Ovary (tissue), 3 donors: Measurements from ENCODE around the gene KIAA1671.

ENCODE experiments used
- EP300 ChIP-seq: sonication (generic); formaldehyde crosslinking; IDR thresholded peaks from one replicate; pipeline ENCODE4 v1.6.1; 2017; ENCODE audit warnings: antibody characterized with exemption
- POLR2A ChIP-seq: fragments of 450-650 bp; IDR thresholded peaks from one replicate; pipeline ENCODE4 v1.6.1; 2017; ENCODE audit warnings: antibody characterized with exemption, mild to moderate bottlenecking, moderate library complexity
- TF ChIP-seq, protein P1 (sequence below), 3 donors: fragments of 450-650 bp in 2 of 3; fragments of 200-600 bp in 1 of 3; IDR thresholded peaks; one replicate each; pipeline versions ENCODE4 v1.5.1 to v1.8.0; 2016 to 2022; ENCODE audit warnings: antibody characterized with exemption in 3 of 3, mild to moderate bottlenecking in 1 of 3
- donor health status: DM: no; HTN: no; CAD: no.

DNA sequence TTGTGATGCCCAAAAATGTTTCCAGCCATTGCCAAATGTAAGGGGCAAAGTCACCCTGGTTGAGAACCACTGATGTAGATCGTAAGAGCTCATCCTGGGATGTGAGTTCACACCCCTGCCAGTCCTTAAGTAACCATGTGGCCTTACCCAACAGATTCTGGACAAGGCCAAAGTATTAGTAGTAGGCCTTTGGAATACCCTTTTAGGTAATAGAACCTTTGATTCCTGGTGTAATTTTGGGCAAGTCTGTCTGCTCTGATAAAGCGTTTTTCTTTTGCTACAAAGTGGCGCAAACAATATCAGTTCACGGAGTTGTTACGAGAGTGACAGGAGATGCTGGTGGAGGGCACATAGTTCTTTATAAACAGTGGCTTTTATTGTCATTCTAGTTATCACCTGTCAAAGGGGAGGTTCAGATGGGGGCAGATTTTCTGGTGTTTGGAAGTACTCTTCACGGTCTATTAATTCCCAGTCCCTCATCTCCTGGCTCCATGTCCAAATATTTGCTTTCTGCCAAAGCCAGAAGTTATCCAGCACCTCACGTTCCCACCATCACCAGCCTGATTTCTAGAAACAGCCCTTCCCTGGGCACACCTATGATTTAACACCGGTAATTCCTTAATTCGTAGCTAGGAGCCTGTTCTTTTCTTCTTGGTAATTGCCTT, 173.3 kb downstream of the KIAA1671 start:
- TF ChIP-seq, protein P1, sequence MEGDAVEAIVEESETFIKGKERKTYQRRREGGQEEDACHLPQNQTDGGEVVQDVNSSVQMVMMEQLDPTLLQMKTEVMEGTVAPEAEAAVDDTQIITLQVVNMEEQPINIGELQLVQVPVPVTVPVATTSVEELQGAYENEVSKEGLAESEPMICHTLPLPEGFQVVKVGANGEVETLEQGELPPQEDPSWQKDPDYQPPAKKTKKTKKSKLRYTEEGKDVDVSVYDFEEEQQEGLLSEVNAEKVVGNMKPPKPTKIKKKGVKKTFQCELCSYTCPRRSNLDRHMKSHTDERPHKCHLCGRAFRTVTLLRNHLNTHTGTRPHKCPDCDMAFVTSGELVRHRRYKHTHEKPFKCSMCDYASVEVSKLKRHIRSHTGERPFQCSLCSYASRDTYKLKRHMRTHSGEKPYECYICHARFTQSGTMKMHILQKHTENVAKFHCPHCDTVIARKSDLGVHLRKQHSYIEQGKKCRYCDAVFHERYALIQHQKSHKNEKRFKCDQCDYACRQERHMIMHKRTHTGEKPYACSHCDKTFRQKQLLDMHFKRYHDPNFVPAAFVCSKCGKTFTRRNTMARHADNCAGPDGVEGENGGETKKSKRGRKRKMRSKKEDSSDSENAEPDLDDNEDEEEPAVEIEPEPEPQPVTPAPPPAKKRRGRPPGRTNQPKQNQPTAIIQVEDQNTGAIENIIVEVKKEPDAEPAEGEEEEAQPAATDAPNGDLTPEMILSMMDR (IDR thresholded peaks at IDR 0.05): no peak
- TF ChIP-seq EP300 (no peak), POLR2A (no peak)
